WTC11 (cell line): ENCODE measurements around the gene CACHD1. TPM values are rescaled to one million over a fixed set of nuclear protein-coding genes. Genes with fewer than 3 reads are reported as not detected.

Experiments
- ATAC-seq: fragments of 200-7000 bp; cut with Tn5 transposase; 2 replicates; pipeline ENCODE4 v1.10.0; 2021; ENCODE audit warnings: mild to moderate bottlenecking, moderate library complexity
- CTCF ChIA-PET: fragments of 300-600 bp; sonication (Branson Sonifier 250); formaldehyde crosslinking; loops from one replicate; lab custom pipeline; 2021; ENCODE audit warnings: antibody characterized with exemption; lab: Charles Lee
- POLR2A ChIA-PET: fragments of 350-600 bp; sonication (Branson Sonifier 250); formaldehyde crosslinking; loops from one replicate; lab custom pipeline; 2021; ENCODE audit warnings: antibody characterized with exemption; lab: Charles Lee
- DNase-seq: peaks from one replicate; pipeline ENCODE4 v3.0.0; 2021; ENCODE audit warnings: low spot score
- H3K27ac Mint-ChIP-seq: 2 replicates; pipeline ENCODE4 v1.8.0; 2021; ENCODE audit warnings: mixed read lengths
- H3K27me3 Mint-ChIP-seq: 2 replicates; pipeline ENCODE4 v1.8.0; 2021; ENCODE audit warnings: low read depth, mild to moderate bottlenecking, moderate library complexity, mixed read lengths
- H3K36me3 Mint-ChIP-seq: 2 replicates; pipeline ENCODE4 v1.8.0; 2021; ENCODE audit warnings: mixed read lengths
- H3K4me1 Mint-ChIP-seq: 2 replicates; pipeline ENCODE4 v1.8.0; 2022; ENCODE audit warnings: mixed read lengths
- H3K4me3 Mint-ChIP-seq: 2 replicates; pipeline ENCODE4 v1.8.0; 2021; ENCODE audit warnings: mild to moderate bottlenecking, moderate library complexity, mixed read lengths
- H3K9me3 Mint-ChIP-seq: 2 replicates; pipeline ENCODE4 v1.8.0; 2021; ENCODE audit warnings: mixed read lengths
- CBFB ChIP-seq: sonication (generic); formaldehyde crosslinking; IDR thresholded peaks from 2 replicates; pipeline ENCODE4 v1.8.1; 2022; ENCODE audit warnings: mild to moderate bottlenecking, low read depth, missing genetic modification reagents
- ERG ChIP-seq: fragments of 250-450 bp; sonication (Bioruptor Pico); IDR thresholded peaks from 2 replicates; pipeline ENCODE4 v1.8.0; 2021; ENCODE audit warnings: mild to moderate bottlenecking
- GABPB1 ChIP-seq: sonication (generic); formaldehyde crosslinking; IDR thresholded peaks from 2 replicates; pipeline ENCODE4 v1.8.1; 2023; ENCODE audit warnings: mild to moderate bottlenecking, missing genetic modification reagents
- NFATC4 ChIP-seq: fragments of 250-450 bp; sonication (Bioruptor Pico); IDR thresholded peaks from 2 replicates; pipeline ENCODE4 v1.9.0; 2021; ENCODE audit warnings: mild to moderate bottlenecking
- TP53 ChIP-seq: sonication (generic); formaldehyde crosslinking; IDR thresholded peaks from 2 replicates; pipeline ENCODE4 v1.8.1; 2023; ENCODE audit warnings: mild to moderate bottlenecking, missing genetic modification reagents
- USF2 ChIP-seq: sonication (generic); formaldehyde crosslinking; IDR thresholded peaks from 2 replicates; pipeline ENCODE4 v1.8.1; 2023; ENCODE audit warnings: mild to moderate bottlenecking, missing genetic modification reagents, moderate library complexity
- ZBTB43 ChIP-seq: sonication (generic); formaldehyde crosslinking; IDR thresholded peaks from 2 replicates; pipeline ENCODE4 v1.8.1; 2023; ENCODE audit warnings: mild to moderate bottlenecking, missing genetic modification reagents
- ZNF416 ChIP-seq: fragments of 250-450 bp; sonication (Bioruptor Pico); IDR thresholded peaks from 2 replicates; pipeline ENCODE4 v1.9.0; 2021; ENCODE audit warnings: mild to moderate bottlenecking, inconsistent platforms
- total RNA-seq: library from RNA; stranded (reverse); gene quantifications from 3 replicates; pipeline ENCODE4 v1.2.3, GENCODE V29; 2021
- TF ChIP-seq, protein P1 (sequence below): sonication (generic); formaldehyde crosslinking; IDR thresholded peaks from 2 replicates; pipeline ENCODE4 v1.8.0; 2022; ENCODE audit warnings: missing genetic modification reagents
- TF ChIP-seq, protein P2 (sequence below): sonication (generic); formaldehyde crosslinking; IDR thresholded peaks from 2 replicates; pipeline ENCODE4 v1.8.0; 2023; ENCODE audit warnings: mild to moderate bottlenecking, missing genetic modification reagents
- TF ChIP-seq, protein P3 (sequence below): sonication (generic); formaldehyde crosslinking; IDR thresholded peaks from 2 replicates; pipeline ENCODE4 v1.8.1; 2022; ENCODE audit warnings: mild to moderate bottlenecking, missing genetic modification reagents, moderate library complexity, borderline replicate concordance
- TF ChIP-seq, protein P4 (sequence below): fragments of 250-450 bp; sonication (Bioruptor Pico); IDR thresholded peaks from 2 replicates; pipeline ENCODE4 v2.1.2; 2022; ENCODE audit warnings: mild to moderate bottlenecking, moderate library complexity

Gene CACHD1
- total RNA-seq, 1 experiment from 2014 or later: 26.3 TPM

- POLR2A ChIA-PET: no interaction called here
- H3K27ac Mint-ChIP-seq: no peak overlapping the region
- CTCF ChIA-PET: interaction anchor here (1.2 kb wide), 1 partner anchor 26 kb away, joined by 3 read pairs; no protein-coding TSS in a partner anchor
- H3K9me3 Mint-ChIP-seq: no peaks in the 10 kb centered on the region
- H3K36me3 Mint-ChIP-seq: peaks cover 12% of the 10 kb centered on the region; the same call in 1 of the 2 replicates
- no peaks in the 10 kb centered on the region for H3K27me3 Mint-ChIP-seq
- no peak overlapping the region for H3K4me3 Mint-ChIP-seq
- no peak for TF ChIP-seq ZNF416
- no peak for TF ChIP-seq GABPB1
- peaks cover 94% of the 10 kb centered on the region for H3K4me1 Mint-ChIP-seq
- DNase-seq (no peak), ATAC-seq (no peak)
Measured at GRCh38 chr1:64498325-64498724, 28.4 kb downstream of the CACHD1 start.

DNA sequence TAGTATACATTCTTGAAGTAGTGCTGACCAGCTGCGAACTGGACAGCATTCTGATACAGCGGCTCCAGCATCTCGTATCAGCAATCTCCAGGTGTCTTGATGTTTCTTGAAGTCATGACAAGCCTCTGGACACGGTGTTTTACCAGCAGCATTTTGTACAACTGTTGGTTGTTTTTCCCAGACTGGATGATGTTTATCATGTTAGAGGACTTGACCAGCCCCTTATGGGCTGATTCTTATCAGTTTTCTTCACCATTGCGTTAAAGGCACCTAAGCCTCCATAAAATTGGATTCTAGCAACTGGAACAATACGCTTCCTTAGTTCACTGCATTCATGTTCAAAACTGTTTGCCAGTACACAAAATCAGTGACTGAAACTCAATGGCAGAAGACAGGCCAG, 29.1 kb downstream of the CACHD1 start:
- ChIA-PET CTCF (no interaction called here), POLR2A (no interaction called here)
- Mint-ChIP-seq H3K36me3 (peaks cover 12% of the 10 kb centered on the region; the same call in 1 of the 2 replicates), H3K27me3 (no peaks in the 10 kb centered on the region), H3K9me3 (no peaks in the 10 kb centered on the region), H3K4me3 (no peak overlapping the region), H3K4me1 (peaks cover 95% of the 10 kb centered on the region), H3K27ac (no peak overlapping the region)
- no peak for DNase-seq
- TF ChIP-seq NFATC4 (no peak), ERG (CRISPR knock-in tag) (no peak), CBFB (CRISPR knock-in tag) (no peak), ZBTB43 (CRISPR knock-in tag) (no peak), TP53 (CRISPR knock-in tag) (no peak), USF2 (CRISPR knock-in tag) (no peak)
- TF ChIP-seq, protein P1, sequence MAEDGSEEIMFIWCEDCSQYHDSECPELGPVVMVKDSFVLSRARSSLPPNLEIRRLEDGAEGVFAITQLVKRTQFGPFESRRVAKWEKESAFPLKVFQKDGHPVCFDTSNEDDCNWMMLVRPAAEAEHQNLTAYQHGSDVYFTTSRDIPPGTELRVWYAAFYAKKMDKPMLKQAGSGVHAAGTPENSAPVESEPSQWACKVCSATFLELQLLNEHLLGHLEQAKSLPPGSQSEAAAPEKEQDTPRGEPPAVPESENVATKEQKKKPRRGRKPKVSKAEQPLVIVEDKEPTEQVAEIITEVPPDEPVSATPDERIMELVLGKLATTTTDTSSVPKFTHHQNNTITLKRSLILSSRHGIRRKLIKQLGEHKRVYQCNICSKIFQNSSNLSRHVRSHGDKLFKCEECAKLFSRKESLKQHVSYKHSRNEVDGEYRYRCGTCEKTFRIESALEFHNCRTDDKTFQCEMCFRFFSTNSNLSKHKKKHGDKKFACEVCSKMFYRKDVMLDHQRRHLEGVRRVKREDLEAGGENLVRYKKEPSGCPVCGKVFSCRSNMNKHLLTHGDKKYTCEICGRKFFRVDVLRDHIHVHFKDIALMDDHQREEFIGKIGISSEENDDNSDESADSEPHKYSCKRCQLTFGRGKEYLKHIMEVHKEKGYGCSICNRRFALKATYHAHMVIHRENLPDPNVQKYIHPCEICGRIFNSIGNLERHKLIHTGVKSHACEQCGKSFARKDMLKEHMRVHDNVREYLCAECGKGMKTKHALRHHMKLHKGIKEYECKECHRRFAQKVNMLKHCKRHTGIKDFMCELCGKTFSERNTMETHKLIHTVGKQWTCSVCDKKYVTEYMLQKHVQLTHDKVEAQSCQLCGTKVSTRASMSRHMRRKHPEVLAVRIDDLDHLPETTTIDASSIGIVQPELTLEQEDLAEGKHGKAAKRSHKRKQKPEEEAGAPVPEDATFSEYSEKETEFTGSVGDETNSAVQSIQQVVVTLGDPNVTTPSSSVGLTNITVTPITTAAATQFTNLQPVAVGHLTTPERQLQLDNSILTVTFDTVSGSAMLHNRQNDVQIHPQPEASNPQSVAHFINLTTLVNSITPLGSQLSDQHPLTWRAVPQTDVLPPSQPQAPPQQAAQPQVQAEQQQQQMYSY (CRISPR knock-in tag): no peak
- TF ChIP-seq, protein P2, sequence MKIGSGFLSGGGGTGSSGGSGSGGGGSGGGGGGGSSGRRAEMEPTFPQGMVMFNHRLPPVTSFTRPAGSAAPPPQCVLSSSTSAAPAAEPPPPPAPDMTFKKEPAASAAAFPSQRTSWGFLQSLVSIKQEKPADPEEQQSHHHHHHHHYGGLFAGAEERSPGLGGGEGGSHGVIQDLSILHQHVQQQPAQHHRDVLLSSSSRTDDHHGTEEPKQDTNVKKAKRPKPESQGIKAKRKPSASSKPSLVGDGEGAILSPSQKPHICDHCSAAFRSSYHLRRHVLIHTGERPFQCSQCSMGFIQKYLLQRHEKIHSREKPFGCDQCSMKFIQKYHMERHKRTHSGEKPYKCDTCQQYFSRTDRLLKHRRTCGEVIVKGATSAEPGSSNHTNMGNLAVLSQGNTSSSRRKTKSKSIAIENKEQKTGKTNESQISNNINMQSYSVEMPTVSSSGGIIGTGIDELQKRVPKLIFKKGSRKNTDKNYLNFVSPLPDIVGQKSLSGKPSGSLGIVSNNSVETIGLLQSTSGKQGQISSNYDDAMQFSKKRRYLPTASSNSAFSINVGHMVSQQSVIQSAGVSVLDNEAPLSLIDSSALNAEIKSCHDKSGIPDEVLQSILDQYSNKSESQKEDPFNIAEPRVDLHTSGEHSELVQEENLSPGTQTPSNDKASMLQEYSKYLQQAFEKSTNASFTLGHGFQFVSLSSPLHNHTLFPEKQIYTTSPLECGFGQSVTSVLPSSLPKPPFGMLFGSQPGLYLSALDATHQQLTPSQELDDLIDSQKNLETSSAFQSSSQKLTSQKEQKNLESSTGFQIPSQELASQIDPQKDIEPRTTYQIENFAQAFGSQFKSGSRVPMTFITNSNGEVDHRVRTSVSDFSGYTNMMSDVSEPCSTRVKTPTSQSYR (CRISPR knock-in tag): no peak
- TF ChIP-seq, protein P3, sequence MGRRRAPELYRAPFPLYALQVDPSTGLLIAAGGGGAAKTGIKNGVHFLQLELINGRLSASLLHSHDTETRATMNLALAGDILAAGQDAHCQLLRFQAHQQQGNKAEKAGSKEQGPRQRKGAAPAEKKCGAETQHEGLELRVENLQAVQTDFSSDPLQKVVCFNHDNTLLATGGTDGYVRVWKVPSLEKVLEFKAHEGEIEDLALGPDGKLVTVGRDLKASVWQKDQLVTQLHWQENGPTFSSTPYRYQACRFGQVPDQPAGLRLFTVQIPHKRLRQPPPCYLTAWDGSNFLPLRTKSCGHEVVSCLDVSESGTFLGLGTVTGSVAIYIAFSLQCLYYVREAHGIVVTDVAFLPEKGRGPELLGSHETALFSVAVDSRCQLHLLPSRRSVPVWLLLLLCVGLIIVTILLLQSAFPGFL: no peak
- TF ChIP-seq, protein P4, sequence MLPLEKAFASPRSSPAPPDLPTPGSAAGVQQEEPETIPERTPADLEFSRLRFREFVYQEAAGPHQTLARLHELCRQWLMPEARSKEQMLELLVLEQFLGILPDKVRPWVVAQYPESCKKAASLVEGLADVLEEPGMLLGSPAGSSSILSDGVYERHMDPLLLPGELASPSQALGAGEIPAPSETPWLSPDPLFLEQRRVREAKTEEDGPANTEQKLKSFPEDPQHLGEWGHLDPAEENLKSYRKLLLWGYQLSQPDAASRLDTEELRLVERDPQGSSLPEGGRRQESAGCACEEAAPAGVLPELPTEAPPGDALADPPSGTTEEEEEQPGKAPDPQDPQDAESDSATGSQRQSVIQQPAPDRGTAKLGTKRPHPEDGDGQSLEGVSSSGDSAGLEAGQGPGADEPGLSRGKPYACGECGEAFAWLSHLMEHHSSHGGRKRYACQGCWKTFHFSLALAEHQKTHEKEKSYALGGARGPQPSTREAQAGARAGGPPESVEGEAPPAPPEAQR (CRISPR knock-in tag): no peak
- ATAC-seq: no peak
